Measurements from ENCODE around the gene DNAH14. TPM values are rescaled to one million over a fixed set of nuclear protein-coding genes. Genes with fewer than 3 reads are reported as not detected.

DNAH14 gene
- total and polyA plus RNA-seq, 9 of the 15 experiments (the other 6 are each of a cell fraction or from before 2014, with no cell fraction given): 58.4 to 142 (median 98.4) TPM

GRCh38 chr1:225368036-225368552 is 438.6 kb downstream of the DNAH14 start:
- ATAC-seq (no peak), DNase-seq (ENCODE audit: extremely low read depth in 1 of 4, low spot score in 3 of 4) (no peak), FAIRE-seq (no peak)
- no peak overlapping the region for H3K27ac ChIP-seq (ENCODE audit: extremely low read depth, low read depth, low read length)
- no peaks in the 10 kb centered on the region for H3K36me3 ChIP-seq (ENCODE audit: control insufficient read depth, insufficient read depth, low read length)
- H3K4me2 ChIP-seq (ENCODE audit: insufficient read depth, low read length): no peak overlapping the region
- POLR2A ChIA-PET: interaction anchor here (1.7 kb wide), 1 partner anchor 11 kb away, joined by 5 read pairs; no protein-coding TSS in a partner anchor
- no peak overlapping the region for H2AFZ ChIP-seq (ENCODE audit: low read depth, low read length)
- CTCF ChIA-PET (ENCODE audit: low intra/inter-chr PET ratio): no interaction called here
- H3K9me3 ChIP-seq (replicated peaks; ENCODE audit: control insufficient read depth, insufficient read depth, low read depth, low read length): no peaks in the 10 kb centered on the region
- BruUV-seq (replicated peaks): no TSS peak
- no peak for TF ChIP-seq SP2 (IDR thresholded peaks at IDR 0.05; ENCODE audit: extremely low read depth, low read depth, low read length, poor library complexity, severe bottlenecking)
- no peak for TF ChIP-seq U2AF2 (optimal IDR thresholded peaks at IDR 0.05; ENCODE audit: low read depth, low read length)
- no peak for TF ChIP-seq KDM4B (IDR thresholded peaks at IDR 0.05; ENCODE audit: borderline replicate concordance in 2 of 2, low read depth in 1 of 2)
- no peak for TF ChIP-seq LEF1 (IDR thresholded peaks at IDR 0.05)
- TF ChIP-seq SIX5 (IDR thresholded peaks at IDR 0.05; ENCODE audit: borderline replicate concordance in 1 of 2, insufficient read depth in 1 of 2, low read depth in 1 of 2, low read length in 2 of 2): no peak
- TF ChIP-seq GTF2A2 (tag; IDR thresholded peaks at IDR 0.05): no peak
- TF ChIP-seq BCOR (IDR thresholded peaks at IDR 0.05): no peak
- no peak for TF ChIP-seq RB1 (IDR thresholded peaks at IDR 0.05; ENCODE audit: low read depth)
- no peak for TF ChIP-seq PURB (CRISPR knock-in tag; IDR thresholded peaks at IDR 0.05; ENCODE audit: low read depth)
- TF ChIP-seq NFIC (IDR thresholded peaks at IDR 0.05): no peak
- TF ChIP-seq NFXL1 (CRISPR knock-in tag; IDR thresholded peaks at IDR 0.05): no peak
- TF ChIP-seq, protein P1, sequence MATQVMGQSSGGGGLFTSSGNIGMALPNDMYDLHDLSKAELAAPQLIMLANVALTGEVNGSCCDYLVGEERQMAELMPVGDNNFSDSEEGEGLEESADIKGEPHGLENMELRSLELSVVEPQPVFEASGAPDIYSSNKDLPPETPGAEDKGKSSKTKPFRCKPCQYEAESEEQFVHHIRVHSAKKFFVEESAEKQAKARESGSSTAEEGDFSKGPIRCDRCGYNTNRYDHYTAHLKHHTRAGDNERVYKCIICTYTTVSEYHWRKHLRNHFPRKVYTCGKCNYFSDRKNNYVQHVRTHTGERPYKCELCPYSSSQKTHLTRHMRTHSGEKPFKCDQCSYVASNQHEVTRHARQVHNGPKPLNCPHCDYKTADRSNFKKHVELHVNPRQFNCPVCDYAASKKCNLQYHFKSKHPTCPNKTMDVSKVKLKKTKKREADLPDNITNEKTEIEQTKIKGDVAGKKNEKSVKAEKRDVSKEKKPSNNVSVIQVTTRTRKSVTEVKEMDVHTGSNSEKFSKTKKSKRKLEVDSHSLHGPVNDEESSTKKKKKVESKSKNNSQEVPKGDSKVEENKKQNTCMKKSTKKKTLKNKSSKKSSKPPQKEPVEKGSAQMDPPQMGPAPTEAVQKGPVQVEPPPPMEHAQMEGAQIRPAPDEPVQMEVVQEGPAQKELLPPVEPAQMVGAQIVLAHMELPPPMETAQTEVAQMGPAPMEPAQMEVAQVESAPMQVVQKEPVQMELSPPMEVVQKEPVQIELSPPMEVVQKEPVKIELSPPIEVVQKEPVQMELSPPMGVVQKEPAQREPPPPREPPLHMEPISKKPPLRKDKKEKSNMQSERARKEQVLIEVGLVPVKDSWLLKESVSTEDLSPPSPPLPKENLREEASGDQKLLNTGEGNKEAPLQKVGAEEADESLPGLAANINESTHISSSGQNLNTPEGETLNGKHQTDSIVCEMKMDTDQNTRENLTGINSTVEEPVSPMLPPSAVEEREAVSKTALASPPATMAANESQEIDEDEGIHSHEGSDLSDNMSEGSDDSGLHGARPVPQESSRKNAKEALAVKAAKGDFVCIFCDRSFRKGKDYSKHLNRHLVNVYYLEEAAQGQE (IDR thresholded peaks at IDR 0.05; ENCODE audit: borderline replicate concordance): no peak
- TF ChIP-seq, protein P1 (CRISPR knock-in tag; IDR thresholded peaks at IDR 0.05; ENCODE audit: low read depth): no peak
- no peaks in the 10 kb centered on the region for H3K79me2 ChIP-seq (ENCODE audit: control insufficient read depth, insufficient read depth, low read length)
- 0% methylated on average over 3 of the region's 3 CpGs for WGBS (ENCODE audit: insufficient coverage, low coverage, missing lambda C conversion rate)
- H3K9me1 ChIP-seq (ENCODE audit: control insufficient read depth, insufficient read depth, low read length): no peaks in the 10 kb centered on the region
- no peak overlapping the region for H3K9ac ChIP-seq (ENCODE audit: insufficient read depth in 1 of 2, low read depth in 2 of 2, low read length in 2 of 2)
- in situ Hi-C loops (cut with MboI) (no loop called here), intact Hi-C loops (cut with micrococcal nuclease) (no loop called here)
- no peak overlapping the region for H3K4me3 ChIP-seq
- peaks cover 0 to 2% of the 10 kb centered on the region in 2 experiments; a peak in 1 of 5 replicates for H3K4me1 ChIP-seq (replicated peaks in 1 of 2; ENCODE audit: control insufficient read depth in 2 of 2, insufficient read depth in 2 of 2, low read length in 2 of 2)
- peaks cover 12 to 16% of the 10 kb centered on the region in 2 experiments for H3K27me3 ChIP-seq (ENCODE audit: control insufficient read depth in 2 of 2, insufficient read depth in 2 of 2, low read length in 2 of 2)
- no peaks in the 10 kb centered on the region for H4K20me1 ChIP-seq (replicated peaks; ENCODE audit: control insufficient read depth, insufficient read depth, low read length)

Measured in K562 (cell line).